Suprapubic skin (tissue), 3 donors: ENCODE results near the gene CDC42EP4.

Experiments
- POLR2A ChIP-seq, 2 donors: fragments of 450-650 bp; IDR thresholded peaks; one replicate each; pipeline ENCODE4 v1.6.1; 2017; ENCODE audit warnings: antibody characterized with exemption in 2 of 2, mild to moderate bottlenecking in 2 of 2, moderate library complexity in 2 of 2
- TF ChIP-seq, protein P1 (sequence below), 2 donors: fragments of 200-600 bp in 1 of 2; fragments of 450-650 bp in 1 of 2; sonication (generic) in 1 of 2; IDR thresholded peaks; one replicate each; pipeline ENCODE4 v1.5.1; 2016 to 2019; ENCODE audit warnings: antibody characterized with exemption in 2 of 2, mild to moderate bottlenecking in 1 of 2, moderate library complexity in 1 of 2

DNA sequence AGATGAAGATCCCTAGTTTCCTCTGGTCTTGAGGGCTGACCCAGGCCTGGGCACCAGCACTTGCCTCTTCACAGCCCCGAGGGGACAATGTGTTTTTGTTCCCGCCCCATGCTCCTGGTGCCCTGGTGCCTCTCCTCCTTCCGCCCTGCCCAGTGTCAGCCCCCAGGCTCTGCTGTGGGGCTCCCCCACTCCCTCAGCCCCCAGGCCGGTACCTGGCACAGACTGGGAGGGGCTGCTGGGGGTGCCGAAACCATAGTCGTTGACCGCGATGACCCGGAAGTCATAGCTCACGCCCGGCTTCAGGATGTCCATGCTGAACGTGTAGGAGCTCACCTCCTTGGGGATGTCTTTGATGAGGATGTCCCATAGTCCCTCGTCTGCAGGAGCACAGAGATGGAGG, 40.5 kb upstream of the CDC42EP4 start:
- no peak for TF ChIP-seq POLR2A (IDR thresholded peaks at IDR 0.05)
- TF ChIP-seq, protein P1, sequence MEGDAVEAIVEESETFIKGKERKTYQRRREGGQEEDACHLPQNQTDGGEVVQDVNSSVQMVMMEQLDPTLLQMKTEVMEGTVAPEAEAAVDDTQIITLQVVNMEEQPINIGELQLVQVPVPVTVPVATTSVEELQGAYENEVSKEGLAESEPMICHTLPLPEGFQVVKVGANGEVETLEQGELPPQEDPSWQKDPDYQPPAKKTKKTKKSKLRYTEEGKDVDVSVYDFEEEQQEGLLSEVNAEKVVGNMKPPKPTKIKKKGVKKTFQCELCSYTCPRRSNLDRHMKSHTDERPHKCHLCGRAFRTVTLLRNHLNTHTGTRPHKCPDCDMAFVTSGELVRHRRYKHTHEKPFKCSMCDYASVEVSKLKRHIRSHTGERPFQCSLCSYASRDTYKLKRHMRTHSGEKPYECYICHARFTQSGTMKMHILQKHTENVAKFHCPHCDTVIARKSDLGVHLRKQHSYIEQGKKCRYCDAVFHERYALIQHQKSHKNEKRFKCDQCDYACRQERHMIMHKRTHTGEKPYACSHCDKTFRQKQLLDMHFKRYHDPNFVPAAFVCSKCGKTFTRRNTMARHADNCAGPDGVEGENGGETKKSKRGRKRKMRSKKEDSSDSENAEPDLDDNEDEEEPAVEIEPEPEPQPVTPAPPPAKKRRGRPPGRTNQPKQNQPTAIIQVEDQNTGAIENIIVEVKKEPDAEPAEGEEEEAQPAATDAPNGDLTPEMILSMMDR (IDR thresholded peaks at IDR 0.05), result no peak
